ENCODE results near the gene MOGAT3. TPM values are rescaled to one million over a fixed set of nuclear protein-coding genes. Genes with fewer than 3 reads are reported as not detected.

MOGAT3 gene, protein sequence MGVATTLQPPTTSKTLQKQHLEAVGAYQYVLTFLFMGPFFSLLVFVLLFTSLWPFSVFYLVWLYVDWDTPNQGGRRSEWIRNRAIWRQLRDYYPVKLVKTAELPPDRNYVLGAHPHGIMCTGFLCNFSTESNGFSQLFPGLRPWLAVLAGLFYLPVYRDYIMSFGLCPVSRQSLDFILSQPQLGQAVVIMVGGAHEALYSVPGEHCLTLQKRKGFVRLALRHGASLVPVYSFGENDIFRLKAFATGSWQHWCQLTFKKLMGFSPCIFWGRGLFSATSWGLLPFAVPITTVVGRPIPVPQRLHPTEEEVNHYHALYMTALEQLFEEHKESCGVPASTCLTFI
- polyA plus RNA-seq (ENCODE audit: insufficient read length), result 0.90 TPM
- long read RNA-seq, donor 1, result 0 reads
- long read RNA-seq, donor 2, result 0 reads
- long read RNA-seq, donor 3, result 0 reads
- long read RNA-seq, donor 4, result 0 reads
- long read RNA-seq, donor 5, result 0 reads
- long read RNA-seq, donor 6, result 0 reads
- long read RNA-seq, donor 7, result 0 reads
- long read RNA-seq, donor 8, result 0 reads

DNA sequence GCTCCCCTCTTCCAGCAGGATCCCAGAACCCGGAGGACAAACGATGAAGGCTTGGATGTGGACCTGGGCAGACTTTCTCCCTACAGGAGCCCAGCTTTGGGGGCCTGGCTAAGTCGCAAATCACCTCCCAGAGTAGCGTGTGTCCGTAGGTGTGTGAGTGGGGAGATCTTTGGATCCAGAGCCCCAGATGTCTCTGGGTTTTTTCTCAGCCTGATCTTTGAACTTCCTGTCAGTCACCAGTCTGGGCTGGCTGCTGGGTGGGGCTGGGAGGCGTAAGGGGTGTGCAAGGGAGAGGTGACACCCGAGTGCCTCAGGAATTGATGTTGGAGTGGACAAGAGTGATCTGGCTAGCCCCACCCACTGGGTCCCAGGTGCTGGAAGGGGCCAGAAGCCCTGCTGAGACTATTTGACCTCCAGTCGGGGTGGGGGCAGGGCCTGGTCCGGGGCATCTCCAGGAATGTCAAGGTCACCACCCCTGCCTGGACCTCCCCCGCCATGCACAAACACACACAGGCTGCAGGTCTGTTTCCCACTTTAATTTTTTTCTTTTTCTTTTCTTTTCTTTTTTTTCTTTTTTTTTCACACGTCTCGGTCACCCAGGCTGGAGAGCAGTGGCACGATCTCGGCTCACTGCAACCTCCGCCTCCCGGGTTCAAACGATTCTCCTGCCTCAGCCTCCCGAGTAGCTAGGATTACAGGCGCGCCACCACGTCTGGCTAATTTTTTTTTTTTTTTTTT lies at the start of gene MOGAT3:
Gene MOGAT3 (minus strand): TSS at position 175 of the 738 bp plus-strand sequence. CDS start 182 bp downstream, outside the sequence.
- DNase-seq, result no peak

DNA sequence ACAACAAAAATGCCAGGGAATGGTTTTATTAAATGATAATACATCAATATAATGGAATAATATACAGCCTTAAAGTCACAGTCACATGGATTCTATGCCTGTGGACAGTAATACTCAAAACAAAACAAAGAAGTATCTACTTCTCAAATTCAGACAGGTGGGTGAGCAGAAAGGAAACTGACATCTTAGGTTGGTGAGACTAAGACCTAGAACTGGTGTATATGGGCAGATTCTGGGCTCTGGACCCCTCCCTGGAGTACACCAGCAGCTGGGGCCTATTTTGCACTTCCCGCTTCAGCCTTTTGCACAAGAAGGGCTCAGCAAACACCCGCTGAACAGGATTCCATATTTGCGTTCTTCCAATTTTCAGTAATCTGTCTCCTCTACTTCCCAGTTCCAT lies 49.5 kb upstream of the MOGAT3 start:
- no peak for DNase-seq

DNA sequence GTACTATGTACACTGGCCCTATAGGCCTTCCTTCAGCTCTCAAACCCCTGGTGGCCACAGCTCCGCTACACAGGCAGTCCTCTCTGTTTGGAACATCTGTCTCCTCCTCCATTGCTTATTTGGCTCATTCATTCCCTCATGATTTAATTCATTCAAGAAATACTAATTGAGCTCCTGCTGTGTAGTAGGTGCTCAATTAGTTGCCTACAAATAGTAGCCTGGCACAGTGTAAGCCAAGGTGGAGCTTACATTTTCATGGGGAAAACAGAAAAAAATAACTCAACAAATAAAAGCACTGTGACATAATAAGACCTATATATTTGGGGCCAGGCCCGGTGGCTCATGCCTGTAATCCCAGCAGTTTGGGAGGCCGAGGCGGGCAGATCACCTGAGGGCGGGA lies 47.4 kb upstream of the MOGAT3 start:
- no peak for DNase-seq

DNA sequence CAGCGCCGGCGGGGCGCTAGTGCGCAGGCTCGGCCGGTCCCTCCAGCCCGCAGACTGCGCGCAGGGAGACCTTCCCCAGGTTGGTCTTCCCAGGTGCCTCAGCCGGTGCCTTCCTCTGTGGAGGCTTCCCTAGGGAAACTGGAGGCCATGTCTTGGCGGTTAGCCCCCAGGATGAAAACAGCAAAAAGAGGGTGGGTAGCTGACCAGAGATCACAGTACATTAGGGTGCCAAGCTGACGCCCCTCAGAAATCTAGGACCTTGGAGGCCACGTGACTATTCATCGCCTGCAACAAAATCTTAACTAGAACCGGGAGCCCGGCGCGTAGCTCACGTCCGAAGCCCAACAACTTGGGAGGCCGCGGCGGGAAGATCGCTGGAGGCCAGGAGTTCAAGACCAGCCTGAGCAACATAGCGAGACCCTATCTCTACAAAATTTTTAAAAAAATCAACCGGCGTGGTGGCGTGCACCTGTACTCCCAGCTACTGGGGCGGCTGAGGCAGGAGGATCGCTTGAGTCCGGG lies 44.4 kb upstream of the MOGAT3 start:
- no peak for DNase-seq

DNA sequence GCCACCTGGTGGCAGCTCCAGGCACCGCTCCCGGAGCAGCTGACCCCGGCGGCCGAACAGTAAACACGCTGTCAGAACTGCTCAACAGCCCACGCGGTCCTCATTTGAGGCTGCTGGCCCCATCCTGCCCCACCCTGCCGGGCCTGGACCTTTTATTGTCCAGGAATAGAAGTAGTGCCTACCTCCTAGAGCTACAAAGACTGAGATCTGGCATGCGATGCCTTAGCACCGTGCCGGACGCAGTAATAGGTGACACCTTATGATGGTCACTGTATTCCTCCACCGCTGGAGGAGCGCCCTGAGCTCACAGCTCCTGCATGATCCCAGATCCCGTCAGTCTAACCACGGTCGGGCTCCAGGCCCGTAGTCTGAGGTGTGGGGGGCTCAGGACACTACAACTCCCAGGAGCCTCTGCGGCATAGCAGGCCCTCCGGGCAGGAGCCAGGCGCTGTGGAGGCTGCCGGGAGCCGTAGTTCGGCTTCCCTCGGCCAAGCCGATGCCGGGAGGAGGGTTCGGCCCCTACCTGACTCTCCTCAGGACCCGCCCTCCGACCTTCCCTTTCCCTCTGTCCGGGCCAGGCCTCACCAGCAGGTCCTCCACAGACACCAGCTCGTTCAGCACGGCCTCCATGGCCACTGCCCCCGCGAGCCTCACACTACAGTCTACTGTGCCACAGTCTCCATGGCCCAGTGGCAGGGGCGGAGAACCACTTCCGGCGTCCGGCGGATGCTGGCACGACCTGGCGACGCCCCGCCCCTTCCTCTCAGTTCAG lies 43.7 kb upstream of the MOGAT3 start, which contains the start of gene FIS1:
Gene FIS1 (minus strand): TSS at position 707 of the 772 bp plus-strand sequence. CDS start 77 bp downstream, at position 630.
- peak; percentile 89 for DNase-seq

DNA sequence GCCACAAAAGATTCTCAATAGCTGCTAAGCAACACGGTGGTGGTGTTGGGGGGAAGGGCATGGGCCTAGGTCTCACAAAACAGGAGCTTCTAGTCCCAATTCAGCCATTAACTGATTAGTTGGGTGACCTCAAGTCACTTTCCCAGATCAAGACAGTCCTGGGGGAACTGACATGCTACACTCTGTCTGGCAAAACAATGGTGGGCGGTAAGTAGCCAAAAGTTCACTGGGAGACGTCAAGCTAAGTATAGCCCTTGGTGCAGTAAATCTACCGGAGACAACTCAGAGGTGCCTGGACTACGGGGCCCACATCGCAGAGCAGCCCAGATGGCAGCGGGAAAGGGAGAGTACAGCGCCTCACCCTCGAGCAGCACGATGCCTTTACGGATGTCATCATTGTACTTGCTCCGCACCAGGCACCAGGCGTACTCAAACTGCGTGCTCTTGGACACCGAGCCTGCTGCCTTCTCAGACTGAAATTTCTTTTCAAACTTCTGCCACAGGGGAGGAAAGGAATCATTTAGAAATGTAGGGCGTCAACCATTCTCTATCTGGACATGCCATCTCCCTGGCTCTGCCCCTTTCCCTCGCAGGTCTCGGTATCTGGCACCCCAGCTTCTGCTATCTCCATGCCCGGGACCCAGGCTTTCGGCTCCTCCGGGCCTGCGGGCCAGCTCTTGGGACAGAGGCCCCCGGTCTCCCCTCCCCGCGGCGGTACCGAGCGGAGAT lies 43.0 kb upstream of the MOGAT3 start:
- DNase-seq, result no peak

DNA sequence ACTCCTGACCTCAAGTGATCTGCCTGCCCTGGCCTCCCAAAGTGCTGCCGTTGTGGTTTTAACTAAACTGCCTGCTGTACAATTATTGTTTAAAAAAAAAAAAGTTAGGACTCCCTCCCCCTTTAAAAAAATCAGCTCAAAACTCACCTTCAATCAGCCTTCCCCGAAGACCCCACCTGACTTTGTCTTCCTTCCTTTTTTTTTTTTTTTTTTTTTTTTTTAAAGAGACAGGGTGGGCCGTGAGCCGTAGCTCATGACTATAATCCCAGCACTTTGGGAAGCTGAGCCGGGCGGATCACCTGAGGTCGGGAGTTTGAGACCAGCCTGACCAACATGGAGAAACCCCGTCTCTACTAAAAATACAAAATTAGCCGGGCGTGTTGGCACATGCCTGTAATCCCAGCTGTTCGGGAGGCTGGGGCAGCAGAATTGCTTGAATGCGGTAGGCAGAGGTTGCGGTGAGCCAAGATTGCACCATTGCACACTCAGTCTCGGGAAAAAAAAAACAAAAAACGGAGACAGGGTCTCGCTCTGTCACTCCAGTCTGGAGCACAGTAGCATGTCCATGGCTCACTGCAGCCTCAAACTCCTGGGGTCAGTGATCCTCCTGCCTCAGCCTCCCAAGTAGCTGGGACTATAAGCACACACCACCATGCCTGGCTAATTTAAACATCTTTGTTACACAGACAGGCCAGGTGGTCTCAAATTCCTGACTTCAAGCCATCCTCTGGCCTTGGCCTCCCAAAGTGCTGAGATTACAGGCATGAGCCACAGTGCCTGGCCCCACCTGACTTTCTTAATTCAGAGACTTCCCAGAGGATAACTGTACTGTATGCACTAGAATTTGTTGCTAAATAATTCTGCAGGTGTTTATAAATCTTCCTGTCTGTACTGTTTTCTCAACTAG lies 40.9 kb upstream of the MOGAT3 start:
- DNase-seq, result no peak

DNA sequence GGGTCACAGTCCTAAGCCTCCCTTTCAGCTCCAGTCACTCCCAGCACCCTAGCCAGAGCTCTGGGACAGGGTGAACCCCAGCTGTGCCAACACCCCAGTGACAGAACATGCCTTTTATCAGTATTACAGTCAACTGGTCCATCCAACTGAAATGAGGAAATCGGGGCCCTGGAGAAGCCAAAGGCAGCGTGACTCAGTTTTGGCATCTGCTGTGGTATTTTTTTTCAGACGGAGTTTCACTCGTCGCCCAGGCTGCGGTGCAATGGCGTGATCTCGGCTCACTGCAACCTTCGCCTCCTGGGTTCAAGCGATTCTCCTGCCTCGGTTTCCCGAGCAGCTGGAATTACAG lies 40.2 kb upstream of the MOGAT3 start:
- DNase-seq, result no peak

DNA sequence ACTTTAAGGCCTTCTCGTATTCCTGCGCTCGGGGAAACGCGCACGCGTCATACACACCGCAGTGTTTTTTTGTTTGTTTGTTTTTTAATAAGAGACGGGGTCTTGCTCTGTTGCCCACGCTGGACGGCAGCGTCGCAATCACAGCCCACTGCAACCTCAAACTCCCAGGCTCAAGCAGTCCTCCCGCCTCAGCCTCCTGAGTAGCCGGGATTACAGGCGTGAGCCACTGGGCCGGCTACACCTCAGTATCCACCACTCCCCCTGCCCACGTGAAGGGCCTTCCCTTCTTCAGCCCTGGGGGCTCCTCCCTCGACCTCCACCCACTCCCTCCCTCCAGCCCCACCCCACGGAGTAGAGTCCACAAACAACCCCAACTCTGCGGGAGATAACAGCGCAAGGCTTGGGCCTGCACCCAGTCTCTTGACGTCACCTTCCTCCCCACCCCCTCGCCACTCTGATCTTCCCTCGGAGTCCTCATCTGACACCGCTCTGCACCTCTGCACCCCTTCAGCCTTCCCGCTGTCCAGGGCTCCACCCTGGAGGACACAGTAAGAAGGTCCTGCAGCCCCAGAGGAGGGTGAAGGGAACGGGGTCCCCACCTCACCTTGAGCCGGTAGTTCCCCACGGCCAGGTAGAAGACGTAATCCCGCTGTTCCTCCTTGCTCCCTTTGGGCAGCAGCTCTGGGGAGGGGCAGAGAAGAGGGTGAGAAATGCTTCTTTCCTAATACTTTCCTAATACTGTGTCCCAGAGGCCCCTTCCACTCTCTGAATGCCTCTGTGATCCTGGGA lies 39.6 kb upstream of the MOGAT3 start:
- no peak for DNase-seq

DNA sequence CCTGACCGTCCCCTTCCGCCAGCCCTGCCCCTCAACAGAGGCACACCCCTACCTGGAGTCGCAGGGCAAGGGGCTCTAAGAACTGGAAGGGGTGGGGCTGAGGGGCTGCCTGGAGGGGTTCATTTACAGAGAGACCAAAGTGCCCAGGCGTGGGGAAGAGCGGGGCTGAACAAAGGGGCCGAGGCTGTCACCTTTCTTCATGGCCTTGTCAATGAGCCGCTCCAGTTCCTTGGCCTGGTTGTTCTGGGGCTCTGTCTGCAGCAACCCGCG lies 39.0 kb upstream of the MOGAT3 start:
- no peak for DNase-seq

DNA sequence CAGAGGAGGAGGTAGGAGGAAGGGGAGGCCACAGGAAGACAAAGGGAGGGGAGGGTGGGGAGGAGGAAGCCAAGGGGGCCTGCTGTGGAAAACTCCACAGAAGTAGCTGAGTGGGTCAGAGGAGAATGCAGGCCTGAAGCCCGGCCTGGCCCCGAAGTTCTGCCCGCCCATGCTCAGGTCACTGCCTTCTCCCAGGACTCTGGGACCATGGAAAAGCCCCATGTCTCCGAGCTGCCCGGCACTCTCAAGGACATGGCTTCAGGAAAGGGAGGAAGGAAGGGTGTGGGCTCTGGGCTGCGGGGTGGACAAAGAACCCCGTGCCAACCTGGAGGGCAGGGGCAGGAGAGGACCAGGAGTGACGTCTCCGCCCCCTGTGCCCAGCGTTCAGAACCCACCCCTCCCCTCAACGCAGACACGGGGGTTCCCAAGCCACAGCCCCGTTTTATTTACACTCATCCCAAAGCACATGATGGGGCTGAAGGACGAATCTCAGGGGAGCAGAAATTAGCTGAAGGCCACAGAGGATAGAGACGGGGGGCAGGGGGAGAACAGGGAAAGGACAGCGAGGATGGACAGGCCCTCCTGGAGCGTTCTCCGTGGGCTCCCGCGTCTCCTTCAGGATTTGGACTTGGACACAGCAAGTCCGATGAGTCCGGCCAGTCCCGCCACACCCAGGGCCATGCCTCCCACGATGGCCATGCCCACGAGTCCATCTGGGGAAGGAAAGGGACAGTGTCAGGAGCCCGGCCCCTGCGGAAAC lies 38.5 kb upstream of the MOGAT3 start:
- DNase-seq, result no peak

DNA sequence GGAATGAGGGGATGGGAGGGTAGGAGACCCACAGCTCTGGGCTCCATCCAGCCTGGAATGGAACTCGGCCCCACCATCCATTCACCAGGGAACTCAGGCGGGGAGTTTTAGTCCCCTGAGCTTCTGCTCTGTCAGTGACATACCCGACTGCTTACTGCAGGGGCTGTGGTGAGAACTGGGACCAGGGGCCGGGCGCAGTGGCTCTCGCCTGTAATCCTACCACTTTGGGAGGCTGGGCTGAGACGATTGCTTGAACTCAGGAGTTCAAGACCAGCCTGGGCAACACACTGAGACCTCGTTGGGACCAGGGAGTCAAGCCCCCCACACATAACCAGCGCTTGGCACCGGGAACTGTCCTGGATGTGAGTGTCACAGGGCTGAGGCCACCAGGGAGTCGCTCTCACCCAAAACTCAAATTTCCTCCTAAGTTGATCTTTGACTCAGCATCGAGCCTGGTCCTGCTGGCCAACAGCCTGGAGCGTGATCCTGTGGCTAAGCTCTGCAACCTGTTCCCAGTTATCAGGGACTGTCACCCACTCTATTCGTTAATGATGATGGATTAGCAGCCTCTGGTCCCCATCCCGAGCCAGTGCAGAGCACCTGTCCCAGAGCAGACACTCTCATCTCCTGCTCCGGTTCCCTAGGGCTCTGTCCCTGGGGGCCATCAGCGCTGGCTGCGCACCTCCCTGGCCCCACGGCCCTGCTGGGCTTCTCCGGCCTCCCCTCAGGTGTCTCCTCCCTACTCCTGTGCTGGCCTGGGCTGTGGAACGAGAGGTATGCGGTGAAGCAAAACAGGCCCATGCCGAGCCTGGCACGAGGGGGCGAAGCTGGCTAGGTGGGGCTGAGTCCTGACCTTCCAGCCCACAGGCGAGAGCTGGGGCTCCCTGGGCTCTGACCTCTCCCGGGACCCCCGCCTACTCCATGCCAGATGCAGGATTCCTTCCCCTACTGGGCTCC lies 37.7 kb upstream of the MOGAT3 start:
- DNase-seq, result no peak

DNA sequence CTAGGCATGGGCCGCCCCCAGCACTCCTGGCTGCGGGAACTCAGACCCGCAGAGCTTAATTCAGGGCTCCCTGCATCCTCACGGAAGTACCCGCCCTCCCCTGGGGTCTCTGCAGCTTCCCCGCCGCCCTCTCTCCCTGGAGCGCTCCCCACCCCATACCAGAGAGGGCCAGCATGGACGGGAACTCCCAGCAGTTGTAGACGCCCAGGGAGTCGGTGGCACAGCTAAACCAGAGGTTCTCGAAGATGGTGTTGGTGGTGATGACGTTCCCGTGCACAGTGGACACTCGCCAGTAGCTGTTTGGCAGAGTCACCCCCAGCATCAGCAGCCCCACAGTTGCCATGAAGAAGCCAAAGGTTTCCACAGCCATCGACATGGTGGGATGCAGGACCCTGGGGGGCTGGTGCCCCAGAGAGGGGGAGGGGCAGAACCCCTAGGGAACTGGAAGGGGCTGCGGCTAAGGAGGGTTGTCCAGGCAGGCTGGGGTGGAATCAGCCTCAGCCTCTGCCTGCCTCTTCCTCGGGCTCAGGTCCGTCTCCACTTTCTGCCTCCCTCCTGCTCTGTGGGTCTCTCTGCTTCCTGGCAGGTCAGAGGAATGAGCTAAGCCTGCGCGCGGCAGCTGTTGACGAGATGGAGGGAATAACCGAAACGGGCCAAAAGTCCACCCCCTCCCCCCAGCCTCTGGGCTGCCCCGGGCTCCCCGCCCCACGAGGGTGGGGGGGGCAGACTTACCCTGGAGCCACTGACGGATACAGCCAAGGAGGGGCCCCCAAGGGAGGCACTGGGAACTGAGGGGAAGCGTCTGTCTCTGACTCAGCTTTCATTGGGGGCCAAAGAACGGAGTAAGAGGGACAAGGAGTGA lies 36.6 kb upstream of the MOGAT3 start, which contains the start of gene CLDN15:
Gene CLDN15 (minus strand): TSS at position 597 of the 862 bp plus-strand sequence. CDS start 221 bp downstream, at position 376.
- no peak for DNase-seq

DNA sequence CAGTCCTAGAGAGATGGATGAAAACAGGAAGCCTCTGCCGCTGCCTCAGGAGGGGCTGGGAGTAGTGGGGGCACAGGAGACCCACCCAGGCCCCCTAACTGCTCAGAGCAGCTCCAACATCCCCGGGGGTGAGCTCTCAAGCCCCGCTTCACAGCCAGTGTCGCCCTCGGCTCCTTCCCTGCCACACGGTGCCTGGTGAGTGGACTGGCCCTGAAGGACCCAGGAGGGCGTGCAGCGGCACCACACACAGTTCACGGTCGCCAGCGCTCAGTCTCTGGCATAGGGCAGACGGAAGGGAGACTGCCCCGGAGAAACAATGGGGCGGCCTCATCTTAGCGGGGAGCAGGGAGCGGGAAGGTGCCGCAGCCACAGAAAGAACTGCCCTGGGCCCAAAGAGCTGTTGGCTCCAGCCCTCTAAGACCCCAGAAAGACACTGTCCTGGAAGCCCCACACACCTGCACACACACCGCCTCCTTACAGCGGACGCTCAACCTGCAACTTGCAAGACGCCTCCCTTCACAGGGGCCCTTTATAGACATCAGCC lies 35.5 kb upstream of the MOGAT3 start:
- DNase-seq, result no peak

DNA sequence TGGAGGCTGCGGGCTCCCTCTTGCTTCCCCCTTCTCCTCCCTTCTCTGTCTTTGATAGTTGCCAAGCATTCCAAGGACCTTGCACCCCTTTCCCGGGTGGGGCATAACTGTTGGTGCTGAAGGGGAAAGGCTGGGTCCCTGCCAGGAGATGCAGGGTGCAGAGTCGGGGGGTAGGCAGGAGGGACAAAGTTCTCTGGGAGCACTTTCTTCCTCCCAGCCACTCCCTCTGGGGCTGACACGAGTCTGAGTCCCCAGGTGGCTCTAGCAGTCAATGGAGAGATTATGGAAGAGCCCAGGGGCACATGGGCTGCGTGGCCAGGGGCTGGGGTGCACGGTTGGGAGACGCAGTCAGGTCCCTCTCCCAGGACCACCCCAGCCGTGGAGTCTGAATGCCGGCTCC lies 34.7 kb upstream of the MOGAT3 start:
- DNase-seq, result no peak

DNA sequence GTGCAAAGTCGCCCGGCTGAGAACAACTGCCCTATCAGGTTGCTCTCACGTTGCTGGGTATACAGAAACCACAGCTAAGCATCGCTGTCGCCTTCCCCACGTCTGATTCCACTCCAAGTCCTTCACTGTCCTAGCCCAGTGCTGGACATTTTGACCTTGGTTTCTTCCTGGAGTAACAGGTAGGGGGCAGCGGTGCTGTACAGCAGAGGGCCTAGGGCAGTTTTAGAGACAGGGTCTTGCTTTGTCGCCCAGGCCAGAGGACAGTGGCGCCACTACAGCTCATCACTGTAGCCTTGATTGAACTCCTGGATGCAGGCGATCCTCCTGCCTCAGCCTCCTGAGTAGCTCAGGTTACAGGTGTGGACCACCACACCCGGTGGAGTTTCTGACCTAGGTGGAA lies 34.2 kb upstream of the MOGAT3 start:
- no peak for DNase-seq
